Esophagus squamous epithelium (tissue), 5 donors: ENCODE measurements around the gene BAG3. TPM values are rescaled to one million over a fixed set of nuclear protein-coding genes. Genes with fewer than 3 reads are reported as not detected.
A peak's percentile ranks its signal among the peaks of the same experiment; 100 is the strongest.

Source experiments
- DNase-seq: peaks from one replicate; lab custom pipeline; 2025; lab: John Stamatoyannopoulos, UW
- H3K27ac ChIP-seq, 4 donors: fragments of 200-600 bp; sonication (generic); one replicate each; pipeline ENCODE4 v1.5.1; 2016 to 2019; ENCODE audit warnings: mild to moderate bottlenecking in 1 of 4
- H3K27me3 ChIP-seq, 4 donors: fragments of 200-600 bp; sonication (generic); 1 replicate in 3 of 4; 2 replicates in 1 of 4; pipeline versions ENCODE4 v1.5.1 to v1.6.0; 2017 to 2021; ENCODE audit warnings: antibody characterized with exemption in 1 of 4
- H3K36me3 ChIP-seq, 3 donors: fragments of 200-600 bp; sonication (generic); one replicate each; pipeline ENCODE4 v1.5.1; 2016 to 2019
- H3K4me1 ChIP-seq, 3 donors: fragments of 200-600 bp; sonication (generic); one replicate each; pipeline ENCODE4 v1.5.1; 2017 to 2019
- H3K4me3 ChIP-seq, 4 donors: fragments of 200-600 bp; sonication (generic); 1 replicate in 3 of 4; 2 replicates in 1 of 4; pipeline ENCODE4 v1.5.1; 2016 to 2019; ENCODE audit warnings: mild to moderate bottlenecking in 2 of 4, moderate library complexity in 1 of 4
- H3K9me3 ChIP-seq, 3 donors: fragments of 200-600 bp; sonication (generic); one replicate each; pipeline ENCODE4 v1.5.1; 2016 to 2019
- CTCF ChIP-seq, 6 experiments: fragments of 450-650 bp in 4 of 6; fragments of 200-600 bp in 2 of 6; sonication (generic) in 2 of 6; IDR thresholded peaks; one replicate each; pipeline ENCODE4 v1.5.1; 2016 to 2019; ENCODE audit warnings: antibody characterized with exemption in 6 of 6, mild to moderate bottlenecking in 4 of 6, moderate library complexity in 4 of 6
- POLR2A ChIP-seq, 4 donors: fragments of 450-650 bp; IDR thresholded peaks; one replicate each; pipeline ENCODE4 v1.6.1; 2017; ENCODE audit warnings: antibody characterized with exemption in 4 of 4, mild to moderate bottlenecking in 4 of 4, moderate library complexity in 3 of 4
- WGBS, 2 donors: methylation state at CpG; one replicate each; pipeline ENCODE4 v1.1.5; 2018; 5-methylcytosine and 5-hydroxymethylcytosine counted together
- intact Hi-C: fragments of 100-400 bp; cut with DNase I; formaldehyde crosslinking; loops from one replicate; pipeline ENCODE4 v1.15.0; 2022
- total RNA-seq, 4 donors: library from RNA; depleted of rRNA; stranded (reverse); fragments of >200 nt; gene quantifications; one replicate each; pipeline ENCODE4 v1.1.0, GENCODE V29; 2016
- donor health status: DM: yes; HTN: yes; CAD: no.

The BAG3 gene
- total RNA-seq, 4 donors from 2014 or later, result 51.6 to 102 (median 57.2) TPM

GRCh38 chr10:119666709-119667004 is 15.5 kb downstream of the BAG3 start:
- Histone ChIP-seq H3K27me3 (no peaks in the 10 kb centered on the region), H3K4me1 (peaks cover 41 to 96% (median 85%) of the 10 kb centered on the region in 3 donors), H3K4me3 (no peak overlapping the region), H3K27ac (peak overlapping the region in 3 of 4 donors; percentile 66 to 80 (median 79)), H3K9me3 (no peaks in the 10 kb centered on the region), H3K36me3 (peaks cover 12 to 39% (median 17%) of the 10 kb centered on the region in 3 donors)
- no peak for DNase-seq
- intact Hi-C loops, result no loop called here
- 89 to 90% methylated on average over 2 of the region's 2 CpGs for WGBS, 2 donors
- TF ChIP-seq CTCF (IDR thresholded peaks at IDR 0.05) (no peak), POLR2A (IDR thresholded peaks at IDR 0.05) (no peak)

- H3K27ac ChIP-seq, result peak overlapping the region; percentile 66 to 80 (median 75)
- TF ChIP-seq POLR2A (IDR thresholded peaks at IDR 0.05), result no peak
- no peak for TF ChIP-seq CTCF (IDR thresholded peaks at IDR 0.05)
- no peaks in the 10 kb centered on the region for H3K9me3 ChIP-seq
- peaks cover 23 to 47% (median 26%) of the 10 kb centered on the region in 3 donors for H3K36me3 ChIP-seq
- no peaks in the 10 kb centered on the region for H3K27me3 ChIP-seq
- intact Hi-C loops, result no loop called here
- H3K4me1 ChIP-seq, result peaks cover 41 to 85% (median 74%) of the 10 kb centered on the region in 3 donors
- H3K4me3 ChIP-seq, result peak overlapping the region in 1 of 4 donors; percentile 9
- WGBS, 2 donors, result 19 to 71% methylated on average over 4 to 11 of the region's 12 CpGs
- no peak for DNase-seq
Measured at GRCh38 chr10:119667562-119668328, 16.6 kb downstream of the BAG3 start.

GRCh38 chr10:119668461-119668860 is 17.3 kb downstream of the BAG3 start:
- Histone ChIP-seq H3K4me1 (peaks cover 41 to 78% (median 67%) of the 10 kb centered on the region in 3 donors), H3K36me3 (peaks cover 30 to 55% (median 33%) of the 10 kb centered on the region in 3 donors), H3K9me3 (no peaks in the 10 kb centered on the region), H3K27ac (peak overlapping the region; percentile 63 to 80 (median 75)), H3K4me3 (no peak overlapping the region), H3K27me3 (no peaks in the 10 kb centered on the region)
- intact Hi-C loops, result no loop called here
- TF ChIP-seq CTCF (IDR thresholded peaks at IDR 0.05) (no peak), POLR2A (IDR thresholded peaks at IDR 0.05) (no peak)
- DNase-seq, result no peak
- WGBS, 2 donors, result 74 to 80% methylated on average over 5 of the region's 6 CpGs

- Histone ChIP-seq H3K9me3 (no peaks in the 10 kb centered on the region), H3K36me3 (peaks cover 33 to 63% (median 38%) of the 10 kb centered on the region in 3 donors), H3K27ac (peak overlapping the region in 3 of 4 donors; percentile 63 to 80 (median 79)), H3K4me1 (peaks cover 41 to 69% (median 60%) of the 10 kb centered on the region in 3 donors), H3K4me3 (no peak overlapping the region), H3K27me3 (no peaks in the 10 kb centered on the region)
- no peak for DNase-seq
- TF ChIP-seq CTCF (IDR thresholded peaks at IDR 0.05) (no peak), POLR2A (IDR thresholded peaks at IDR 0.05) (no peak)
- 51 to 83% methylated on average over 1 to 2 of the region's 5 CpGs for WGBS, 2 donors
- intact Hi-C loops, result no loop called here
Measured at GRCh38 chr10:119669331-119669730, 18.2 kb downstream of the BAG3 start.

- no peak for DNase-seq
- WGBS, 2 donors, result 62 to 65% methylated on average over 4 to 6 of the region's 18 CpGs
- peaks cover 33 to 71% (median 43%) of the 10 kb centered on the region in 3 donors for H3K36me3 ChIP-seq
- H3K27me3 ChIP-seq, result no peaks in the 10 kb centered on the region
- H3K9me3 ChIP-seq, result no peaks in the 10 kb centered on the region
- no peak overlapping the region for H3K4me3 ChIP-seq
- peaks cover 41 to 69% (median 54%) of the 10 kb centered on the region in 3 donors for H3K4me1 ChIP-seq
- intact Hi-C loops, result no loop called here
- H3K27ac ChIP-seq, result peak overlapping the region in 3 of 4 donors; percentile 63 to 80 (median 79)
- TF ChIP-seq CTCF (IDR thresholded peaks at IDR 0.05), result no peak
- TF ChIP-seq POLR2A (IDR thresholded peaks at IDR 0.05), result no peak
Measured at GRCh38 chr10:119669975-119670640, 18.9 kb downstream of the BAG3 start.
